ENCODE data around the gene TNS2.
"Not testable (repeated sequence)": the region's sequence is repeated elsewhere in the genome, so short reads cannot be mapped to it uniquely, and the experiment has no call there.

DNA sequence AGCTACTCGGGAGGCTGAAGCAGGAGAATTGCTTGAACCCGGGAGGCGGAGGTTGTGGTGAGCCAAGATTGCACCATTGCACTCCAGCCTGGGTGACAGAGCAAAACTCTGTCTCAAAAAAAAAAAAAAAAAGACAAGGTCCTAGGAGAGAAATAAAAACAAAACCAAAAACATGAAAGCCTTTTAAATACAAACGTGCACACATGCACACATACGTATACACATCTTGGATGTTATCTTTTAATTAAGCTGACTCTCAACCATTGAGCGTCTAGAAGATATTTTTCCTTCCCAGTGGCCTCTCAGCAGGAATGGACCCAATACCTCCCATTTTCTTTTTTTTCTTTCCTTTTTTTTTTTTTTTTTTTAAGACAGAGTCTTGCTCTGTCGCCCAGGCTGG is 62.6 kb downstream of the TNS2 start:
- TF ChIP-seq CTCF, EP300, POLR2A (IDR thresholded peaks at IDR 0.05): not testable (repeated sequence)

Measured in ovary (tissue), 3 donors.